ENCODE measurements around the gene GUCY1A2.

DNA sequence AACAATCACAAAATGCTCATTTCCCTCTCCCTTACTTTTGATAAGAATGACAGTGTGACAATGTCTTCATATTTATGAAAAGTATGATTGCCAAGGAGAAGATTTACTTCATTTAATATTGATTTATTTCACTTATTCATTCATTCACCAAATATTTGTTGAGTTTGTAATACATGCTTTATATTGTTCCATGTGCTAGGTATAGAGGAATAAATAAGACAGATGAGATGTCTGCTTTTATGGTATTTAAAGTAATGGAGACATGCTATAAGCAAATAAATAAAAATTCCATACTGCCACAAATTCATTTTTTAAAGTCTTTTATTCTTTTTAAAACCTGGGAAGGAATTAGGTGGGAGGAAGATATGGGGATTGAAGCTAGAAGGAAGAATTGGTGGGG is 289.4 kb downstream of the GUCY1A2 start:
- TF ChIP-seq CTCF (IDR thresholded peaks at IDR 0.05) (no peak), POLR2A (IDR thresholded peaks at IDR 0.05) (no peak)
